Upper lobe of right lung (tissue), 1 donor: ENCODE results near the gene ABHD10. TPM values are rescaled to one million over a fixed set of nuclear protein-coding genes. Genes with fewer than 3 reads are reported as not detected.

Experiments used
- ATAC-seq: fragments of 200-7000 bp; cut with Tn5 transposase; one replicate; pipeline ENCODE4 v1.9.1; 2020; ENCODE audit warnings: mild to moderate bottlenecking, moderate library complexity
- DNase-seq: peaks from one replicate; pipeline ENCODE4 v3.0.0-alpha.2; 2020
- H3K27ac ChIP-seq: fragments of 200-600 bp; one replicate; pipeline ENCODE4 v1.8.0; 2022
- H3K27me3 ChIP-seq: fragments of 200-600 bp; one replicate; pipeline ENCODE4 v1.8.0; 2022; ENCODE audit warnings: mild to moderate bottlenecking
- H3K36me3 ChIP-seq: fragments of 200-600 bp; one replicate; pipeline ENCODE4 v1.8.0; 2022
- H3K4me1 ChIP-seq: fragments of 200-600 bp; one replicate; pipeline ENCODE4 v1.8.0; 2022
- H3K4me3 ChIP-seq: fragments of 200-600 bp; one replicate; pipeline ENCODE4 v1.8.0; 2022; ENCODE audit warnings: mild to moderate bottlenecking
- H3K9me3 ChIP-seq: fragments of 200-600 bp; one replicate; pipeline ENCODE4 v1.8.0; 2022
- intact Hi-C: fragments of 100-400 bp; cut with DNase I; formaldehyde crosslinking; loops from one replicate; pipeline ENCODE4 v1.11.0; 2022
- total RNA-seq: library from RNA; stranded (reverse); fragmentation: NEBNext Ultra II Directional; extraction: Animal tissue kit (Norgen Biotek cat#: 25700); gene quantifications from one replicate; pipeline ENCODE4 v1.2.1, GENCODE V29; 2021
- TF ChIP-seq, protein P1 (sequence below): fragments of 200-600 bp; IDR thresholded peaks from one replicate; pipeline ENCODE4 v1.8.0; 2022; ENCODE audit warnings: antibody characterized with exemption
- donor health status: DM: no; HTN: yes; CAD: no; lungs with severe emphysema.

The ABHD10 gene
- total RNA-seq, 1 donor from 2014 or later, result 27.6 TPM

DNA sequence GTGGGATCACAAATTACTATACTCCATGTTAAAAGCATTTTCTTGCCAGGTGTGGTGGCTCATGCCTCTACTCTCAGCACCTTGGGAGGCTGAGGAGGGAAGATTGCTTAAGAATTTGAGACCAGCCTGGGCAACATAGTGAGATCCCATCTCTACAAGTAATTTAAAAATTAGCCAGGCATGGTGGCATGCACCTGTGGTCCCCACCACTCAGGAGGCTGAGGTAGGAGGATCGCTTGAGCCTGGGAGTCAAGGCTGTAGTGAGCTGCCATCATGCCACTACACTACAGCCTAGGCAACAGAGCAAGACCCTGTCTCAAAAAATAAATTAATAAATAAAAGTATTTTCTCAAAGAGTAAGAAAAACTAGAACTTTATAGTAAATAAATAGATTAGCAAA is 22.9 kb upstream of the ABHD10 start:
- Histone ChIP-seq H3K4me1 (no peaks in the 10 kb centered on the region), H3K9me3 (no peaks in the 10 kb centered on the region), H3K27ac (no peak overlapping the region), H3K27me3 (no peaks in the 10 kb centered on the region), H3K4me3 (no peak overlapping the region), H3K36me3 (peaks cover 10% of the 10 kb centered on the region)
- TF ChIP-seq, protein P1, sequence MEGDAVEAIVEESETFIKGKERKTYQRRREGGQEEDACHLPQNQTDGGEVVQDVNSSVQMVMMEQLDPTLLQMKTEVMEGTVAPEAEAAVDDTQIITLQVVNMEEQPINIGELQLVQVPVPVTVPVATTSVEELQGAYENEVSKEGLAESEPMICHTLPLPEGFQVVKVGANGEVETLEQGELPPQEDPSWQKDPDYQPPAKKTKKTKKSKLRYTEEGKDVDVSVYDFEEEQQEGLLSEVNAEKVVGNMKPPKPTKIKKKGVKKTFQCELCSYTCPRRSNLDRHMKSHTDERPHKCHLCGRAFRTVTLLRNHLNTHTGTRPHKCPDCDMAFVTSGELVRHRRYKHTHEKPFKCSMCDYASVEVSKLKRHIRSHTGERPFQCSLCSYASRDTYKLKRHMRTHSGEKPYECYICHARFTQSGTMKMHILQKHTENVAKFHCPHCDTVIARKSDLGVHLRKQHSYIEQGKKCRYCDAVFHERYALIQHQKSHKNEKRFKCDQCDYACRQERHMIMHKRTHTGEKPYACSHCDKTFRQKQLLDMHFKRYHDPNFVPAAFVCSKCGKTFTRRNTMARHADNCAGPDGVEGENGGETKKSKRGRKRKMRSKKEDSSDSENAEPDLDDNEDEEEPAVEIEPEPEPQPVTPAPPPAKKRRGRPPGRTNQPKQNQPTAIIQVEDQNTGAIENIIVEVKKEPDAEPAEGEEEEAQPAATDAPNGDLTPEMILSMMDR, result no peak
- ATAC-seq (no peak), DNase-seq (no peak)
- intact Hi-C loops, result loop anchor here (10.0 kb wide), 1 partner anchor 91 kb away; no protein-coding TSS in a partner anchor

DNA sequence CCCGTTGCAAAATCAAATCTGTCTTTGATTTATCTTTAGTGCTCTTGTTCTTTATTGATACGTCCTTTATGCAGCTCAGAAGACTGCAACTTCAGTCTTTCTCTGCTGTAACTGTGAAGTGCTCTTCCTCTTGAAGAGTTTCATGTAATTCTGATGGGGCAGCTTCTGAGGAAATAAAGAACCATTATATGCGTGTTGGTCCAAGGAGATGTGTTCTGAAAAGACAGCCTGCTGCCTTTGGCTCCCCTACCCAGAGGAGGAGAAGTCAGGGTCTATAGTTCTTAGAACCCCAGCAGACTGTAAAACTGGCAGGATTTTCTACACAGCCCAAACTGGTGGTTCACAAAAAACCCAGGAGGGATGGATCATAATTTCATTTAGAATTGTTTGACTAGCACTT is 22.4 kb upstream of the ABHD10 start:
- Histone ChIP-seq H3K4me1 (no peaks in the 10 kb centered on the region), H3K27me3 (no peaks in the 10 kb centered on the region), H3K4me3 (no peak overlapping the region), H3K36me3 (peaks cover 10% of the 10 kb centered on the region), H3K27ac (no peak overlapping the region), H3K9me3 (no peaks in the 10 kb centered on the region)
- intact Hi-C loops, result loop anchor here (10.0 kb wide), 1 partner anchor 92 kb away; no protein-coding TSS in a partner anchor
- no peak for ATAC-seq
- TF ChIP-seq, protein P1, result no peak
- no peak for DNase-seq

DNA sequence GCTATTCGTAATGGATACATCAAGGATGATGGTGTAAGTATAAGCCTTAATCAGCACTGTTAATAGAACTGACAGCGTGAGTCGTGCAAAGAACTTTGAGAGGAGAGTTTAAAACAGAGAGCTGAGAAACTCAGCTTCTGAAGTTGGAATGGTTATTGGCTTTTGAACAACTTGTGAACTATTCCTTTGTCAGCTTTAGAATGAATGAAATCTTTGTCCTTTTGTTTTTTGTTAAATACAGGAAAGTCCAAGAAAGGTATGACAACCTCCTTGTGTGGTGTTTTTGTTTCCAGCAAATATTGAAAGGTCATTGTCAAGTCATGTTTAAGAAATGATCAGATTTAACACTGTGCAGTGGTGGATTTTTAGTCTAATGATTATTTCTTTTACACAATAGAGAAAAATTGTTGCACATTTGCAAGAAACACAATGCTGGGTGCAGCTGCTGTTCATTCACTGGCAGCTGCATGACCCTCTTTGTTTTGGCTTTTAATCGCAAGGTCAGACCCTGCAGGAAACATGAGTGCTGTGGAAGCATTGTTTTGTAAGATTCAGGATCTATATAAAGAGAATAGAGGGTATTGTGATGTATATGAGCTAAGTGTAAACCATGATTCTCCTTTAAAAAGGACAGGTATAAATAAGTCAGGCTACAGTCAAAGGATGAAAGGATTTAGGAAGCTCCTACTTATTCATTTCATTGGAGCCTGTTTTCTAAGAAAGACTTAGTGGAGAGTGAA is 21.7 kb upstream of the ABHD10 start:
- DNase-seq, result no peak
- intact Hi-C loops, result loop anchor here (10.0 kb wide), 1 partner anchor 92 kb away; no protein-coding TSS in a partner anchor
- no peak overlapping the region for H3K27ac ChIP-seq
- peaks cover 10% of the 10 kb centered on the region for H3K36me3 ChIP-seq
- H3K27me3 ChIP-seq, result no peaks in the 10 kb centered on the region
- no peaks in the 10 kb centered on the region for H3K4me1 ChIP-seq
- TF ChIP-seq, protein P1, result no peak
- H3K4me3 ChIP-seq, result no peak overlapping the region
- ATAC-seq, result no peak
- no peaks in the 10 kb centered on the region for H3K9me3 ChIP-seq

DNA sequence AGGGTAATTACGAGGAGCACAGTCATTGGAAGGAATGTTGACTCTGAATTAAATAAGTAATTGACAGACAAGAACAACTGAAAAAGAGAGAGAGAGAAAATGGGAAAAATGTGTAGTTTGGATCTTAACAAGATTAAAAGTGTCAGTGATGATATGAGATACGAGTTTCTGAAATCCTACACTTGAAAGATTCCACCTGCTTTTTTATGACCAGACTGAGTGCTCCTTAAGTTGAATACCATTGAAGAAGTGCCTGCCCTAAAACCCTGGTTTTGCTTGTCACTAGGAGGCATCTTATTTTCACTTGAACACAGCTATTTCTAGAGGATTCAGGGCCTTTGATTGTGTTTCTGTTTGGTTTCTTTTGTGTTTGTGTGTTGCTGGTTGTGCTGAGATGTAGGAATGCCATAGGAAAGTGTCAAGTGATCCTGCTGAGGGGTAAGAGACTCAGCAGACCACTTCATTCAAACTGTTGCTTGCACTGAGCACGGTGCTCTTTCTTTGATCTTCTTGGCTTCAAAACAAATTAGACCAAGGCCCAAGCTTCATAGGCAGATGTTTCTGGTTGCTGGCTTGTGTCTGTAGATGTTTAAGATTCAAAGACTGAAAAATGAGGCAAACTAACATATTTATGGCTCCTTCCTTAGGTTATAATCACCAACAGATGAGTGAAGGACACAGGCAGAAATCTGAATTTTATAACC is 17.2 kb upstream of the ABHD10 start:
- no peak overlapping the region for H3K27ac ChIP-seq
- H3K4me3 ChIP-seq, result no peak overlapping the region
- DNase-seq, result no peak
- peaks cover 19% of the 10 kb centered on the region for H3K36me3 ChIP-seq
- TF ChIP-seq, protein P1, result no peak
- ATAC-seq, result no peak
- H3K4me1 ChIP-seq, result no peaks in the 10 kb centered on the region
- intact Hi-C loops, result no loop called here
- no peaks in the 10 kb centered on the region for H3K27me3 ChIP-seq
- H3K9me3 ChIP-seq, result no peaks in the 10 kb centered on the region

DNA sequence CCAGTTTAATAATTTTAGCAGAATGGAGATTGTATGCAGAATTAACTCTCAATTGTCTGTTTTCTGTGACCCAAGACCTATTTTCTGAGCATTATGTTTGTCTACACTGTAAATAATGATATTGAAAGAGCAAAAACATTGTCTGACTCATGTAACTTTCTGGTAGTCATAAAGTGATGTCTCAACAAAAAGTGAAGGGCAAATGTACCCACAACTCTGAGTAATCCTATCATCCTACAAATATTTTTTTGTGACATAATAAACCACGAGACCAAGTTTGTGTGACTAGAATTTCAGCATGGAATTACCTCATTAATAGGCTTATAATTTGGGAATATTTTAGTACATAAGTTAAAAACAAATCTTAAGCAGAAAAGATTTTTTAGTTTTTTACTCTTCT is 15.4 kb upstream of the ABHD10 start:
- no peak for DNase-seq
- H3K9me3 ChIP-seq, result no peaks in the 10 kb centered on the region
- H3K27me3 ChIP-seq, result no peaks in the 10 kb centered on the region
- no peak overlapping the region for H3K4me3 ChIP-seq
- TF ChIP-seq, protein P1, result no peak
- intact Hi-C loops, result no loop called here
- no peak for ATAC-seq
- peaks cover 6% of the 10 kb centered on the region for H3K4me1 ChIP-seq
- peaks cover 19% of the 10 kb centered on the region for H3K36me3 ChIP-seq
- H3K27ac ChIP-seq, result no peak overlapping the region
